GM23338 (cell line): ENCODE results near the gene SH3RF3.

Experiments used
- EZH2phosphoT487 ChIP-seq: fragments of 200-600 bp; sonication (generic); IDR thresholded peaks from one replicate; pipeline ENCODE4 v1.8.1; 2018; ENCODE audit warnings: antibody characterized with exemption; ENCODE audit not compliant: unreplicated experiment
- POLR2AphosphoS5 ChIP-seq: IDR thresholded peaks from 2 replicates; pipeline ENCODE4 v1.6.1; 2016; ENCODE audit warnings: antibody characterized with exemption, low read depth
- TF ChIP-seq, protein P1 (sequence below), 2 experiments: fragments of 200-600 bp in 1 of 2; sonication (generic) in 1 of 2; conservative IDR thresholded peaks; 2 replicates each; pipeline versions ENCODE4 v1.5.1 to v1.6.1; 2016 to 2017; ENCODE audit warnings: antibody characterized with exemption in 2 of 2, low read depth in 2 of 2, mild to moderate bottlenecking in 2 of 2, moderate library complexity in 1 of 2

DNA sequence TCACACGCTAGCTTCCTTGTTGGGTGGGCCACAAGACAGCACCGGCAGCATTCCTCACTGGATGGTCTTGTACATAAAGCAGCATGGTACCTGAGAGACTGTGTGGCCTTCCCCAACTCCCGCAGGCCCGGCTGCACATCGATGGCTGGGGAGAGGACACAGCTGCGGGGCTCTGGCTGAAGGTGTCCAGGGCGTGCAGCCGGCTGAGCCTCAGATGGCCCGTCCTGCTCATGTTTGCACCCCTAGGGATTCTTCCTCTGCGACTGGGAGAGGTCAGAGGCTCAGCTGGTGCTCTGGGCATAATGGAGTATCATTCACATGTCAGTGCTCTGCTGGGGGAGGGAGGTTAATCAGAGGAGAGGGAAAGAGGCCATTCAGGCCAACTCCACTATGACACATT is 276.9 kb downstream of the SH3RF3 start:
- TF ChIP-seq, protein P1, sequence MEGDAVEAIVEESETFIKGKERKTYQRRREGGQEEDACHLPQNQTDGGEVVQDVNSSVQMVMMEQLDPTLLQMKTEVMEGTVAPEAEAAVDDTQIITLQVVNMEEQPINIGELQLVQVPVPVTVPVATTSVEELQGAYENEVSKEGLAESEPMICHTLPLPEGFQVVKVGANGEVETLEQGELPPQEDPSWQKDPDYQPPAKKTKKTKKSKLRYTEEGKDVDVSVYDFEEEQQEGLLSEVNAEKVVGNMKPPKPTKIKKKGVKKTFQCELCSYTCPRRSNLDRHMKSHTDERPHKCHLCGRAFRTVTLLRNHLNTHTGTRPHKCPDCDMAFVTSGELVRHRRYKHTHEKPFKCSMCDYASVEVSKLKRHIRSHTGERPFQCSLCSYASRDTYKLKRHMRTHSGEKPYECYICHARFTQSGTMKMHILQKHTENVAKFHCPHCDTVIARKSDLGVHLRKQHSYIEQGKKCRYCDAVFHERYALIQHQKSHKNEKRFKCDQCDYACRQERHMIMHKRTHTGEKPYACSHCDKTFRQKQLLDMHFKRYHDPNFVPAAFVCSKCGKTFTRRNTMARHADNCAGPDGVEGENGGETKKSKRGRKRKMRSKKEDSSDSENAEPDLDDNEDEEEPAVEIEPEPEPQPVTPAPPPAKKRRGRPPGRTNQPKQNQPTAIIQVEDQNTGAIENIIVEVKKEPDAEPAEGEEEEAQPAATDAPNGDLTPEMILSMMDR (conservative IDR thresholded peaks at IDR 0.05; ENCODE audit: low read depth in 2 of 2), result no peak
- TF ChIP-seq EZH2phosphoT487, result no peak
- TF ChIP-seq POLR2AphosphoS5, result no peak
